Measurements from ENCODE around the gene HAAO.

The HAAO gene

GRCh38 chr2:42781181-42781580, 11.2 kb downstream of the HAAO start:
- no peak for DNase-seq (ENCODE audit: low read depth, low spot score)
- H3K4me3 ChIP-seq (ENCODE audit: low read depth, low read length), result no peak overlapping the region
- no peak for TF ChIP-seq CTCF (IDR thresholded peaks at IDR 0.05; ENCODE audit: low read depth, low read length)
- in situ Hi-C loops (cut with HindIII; ENCODE audit: low sequenced_read_pairs), result no loop called here

GRCh38 chr2:42777883-42778805, 14.2 kb downstream of the HAAO start:
- in situ Hi-C loops (cut with HindIII; ENCODE audit: low sequenced_read_pairs), result no loop called here
- no peak for DNase-seq (ENCODE audit: low read depth, low spot score)
- TF ChIP-seq CTCF (IDR thresholded peaks at IDR 0.05; ENCODE audit: low read depth, low read length), result no peak
- no peak overlapping the region for H3K4me3 ChIP-seq (ENCODE audit: low read depth, low read length)

GRCh38 chr2:42775810-42776209, 16.6 kb downstream of the HAAO start:
- DNase-seq (ENCODE audit: low read depth, low spot score), result no peak
- no peak for TF ChIP-seq CTCF (IDR thresholded peaks at IDR 0.05; ENCODE audit: low read depth, low read length)
- no peak overlapping the region for H3K4me3 ChIP-seq (ENCODE audit: low read depth, low read length)
- in situ Hi-C loops (cut with HindIII; ENCODE audit: low sequenced_read_pairs), result no loop called here

- in situ Hi-C loops (cut with HindIII; ENCODE audit: low sequenced_read_pairs), result no loop called here
- no peak for DNase-seq (ENCODE audit: low read depth, low spot score)
- H3K4me3 ChIP-seq (ENCODE audit: low read depth, low read length), result no peak overlapping the region
- TF ChIP-seq CTCF (IDR thresholded peaks at IDR 0.05; ENCODE audit: low read depth, low read length), result no peak
These were observed 17.2 kb downstream of the HAAO start for GRCh38 chr2:42775186-42775585.

GRCh38 chr2:42771546-42772153, 20.7 kb downstream of the HAAO start:
- in situ Hi-C loops (cut with HindIII; ENCODE audit: low sequenced_read_pairs), result no loop called here
- no peak for DNase-seq (ENCODE audit: low read depth, low spot score)
- no peak for TF ChIP-seq CTCF (IDR thresholded peaks at IDR 0.05; ENCODE audit: low read depth, low read length)
- no peak overlapping the region for H3K4me3 ChIP-seq (ENCODE audit: low read depth, low read length)

GRCh38 chr2:42770288-42771131, 21.9 kb downstream of the HAAO start:
- in situ Hi-C loops (cut with HindIII; ENCODE audit: low sequenced_read_pairs), result no loop called here
- TF ChIP-seq CTCF (IDR thresholded peaks at IDR 0.05; ENCODE audit: low read depth, low read length), result peak; percentile 53
- DNase-seq (ENCODE audit: low read depth, low spot score), result peak; percentile 30
- no peak overlapping the region for H3K4me3 ChIP-seq (ENCODE audit: low read depth, low read length)
